Measurements from ENCODE around the gene SH3RF3. TPM values are rescaled to one million over a fixed set of nuclear protein-coding genes. Genes with fewer than 3 reads are reported as not detected.

SH3RF3 gene
- total and polyA plus RNA-seq, 10 of the 15 experiments (the other 5 are each of a cell fraction or from before 2014, with no cell fraction given): 0.08 to 8.8 (median 2.3) TPM

- BruUV-seq (replicated peaks): no TSS peak
- no peak overlapping the region for H3K27ac ChIP-seq (ENCODE audit: control insufficient read depth, insufficient read depth)
- ATAC-seq: no peak
- intact Hi-C loops (cut with micrococcal nuclease; ENCODE audit: unreplicated experiment): no loop called here
- TF ChIP-seq CBX5 (IDR thresholded peaks at IDR 0.05; ENCODE audit: low read depth): no peak
- no peak for TF ChIP-seq POLR2AphosphoS2 (IDR thresholded peaks at IDR 0.05; ENCODE audit: low read depth, low read length)
- no peaks in the 10 kb centered on the region for H4K20me1 ChIP-seq (ENCODE audit: control insufficient read depth, insufficient read depth)
- ChIA-PET SMC1A (ENCODE audit: uncharacterized antibody, unreplicated experiment) (interaction anchor here (1.0 kb wide), 1 partner anchor 10 kb away, joined by 3 read pairs; no protein-coding TSS in a partner anchor), CTCF (interaction anchor here (0.6 kb wide), 2 partner anchors 9 to 113 kb away, joined by 3 read pairs; no protein-coding TSS in a partner anchor), POLR2A (no interaction called here), RAD21 (ENCODE audit: unreplicated experiment) (no interaction called here)
- H3K79me2 ChIP-seq (ENCODE audit: control insufficient read depth, insufficient read depth, low read length): no peaks in the 10 kb centered on the region
- no peaks in the 10 kb centered on the region for H3K36me3 ChIP-seq (ENCODE audit: control insufficient read depth in 2 of 2, insufficient read depth in 2 of 2, low read length in 1 of 2)
- H3K4me3 ChIP-seq: no peak overlapping the region
- H3K9me3 ChIP-seq (replicated peaks; ENCODE audit: control insufficient read depth, insufficient read depth, low read length): no peaks in the 10 kb centered on the region
- no peak for FAIRE-seq
- H3K9ac ChIP-seq (ENCODE audit: control insufficient read depth, insufficient read depth, low read length): no peak overlapping the region
- H3K4me2 ChIP-seq (ENCODE audit: control insufficient read depth, insufficient read depth): no peak overlapping the region
- DNase-seq (ENCODE audit: low read depth, low spot score): no peak
- H3K27me3 ChIP-seq (replicated peaks in 1 of 2; ENCODE audit: control insufficient read depth in 2 of 2, insufficient read depth in 2 of 2, low read length in 1 of 2): no peaks in the 10 kb centered on the region
- no peak overlapping the region for H2AFZ ChIP-seq (ENCODE audit: control insufficient read depth, low read depth, low read length)
- WGBS (ENCODE audit: insufficient coverage, insufficient replicate concordance, low lambda C conversion rate, missing lambda C conversion rate): 71% methylated on average over 9 of the region's 9 CpGs
- no peaks in the 10 kb centered on the region for H3K4me1 ChIP-seq (ENCODE audit: control insufficient read depth, insufficient read depth, low read length)
- in situ Hi-C loops (cut with MboI): no loop called here
These were observed 137.5 kb downstream of the SH3RF3 start for GRCh38 chr2:109266496-109266895.

- FAIRE-seq (no peak), DNase-seq (ENCODE audit: low read depth, low spot score) (no peak), ATAC-seq (no peak)
- Histone ChIP-seq H3K27me3 (replicated peaks in 1 of 2; ENCODE audit: control insufficient read depth in 2 of 2, insufficient read depth in 2 of 2, low read length in 1 of 2) (no peaks in the 10 kb centered on the region), H3K4me3 (no peak overlapping the region), H3K27ac (ENCODE audit: control insufficient read depth, insufficient read depth) (no peak overlapping the region), H2AFZ (ENCODE audit: control insufficient read depth, low read depth, low read length) (no peak overlapping the region), H3K79me2 (ENCODE audit: control insufficient read depth, insufficient read depth, low read length) (no peaks in the 10 kb centered on the region), H3K9me3 (replicated peaks; ENCODE audit: control insufficient read depth, insufficient read depth, low read length) (no peaks in the 10 kb centered on the region), H3K4me2 (ENCODE audit: control insufficient read depth, insufficient read depth) (no peak overlapping the region), H3K36me3 (ENCODE audit: control insufficient read depth in 2 of 2, insufficient read depth in 2 of 2, low read length in 1 of 2) (no peaks in the 10 kb centered on the region), H3K4me1 (ENCODE audit: control insufficient read depth, insufficient read depth, low read length) (no peaks in the 10 kb centered on the region), H4K20me1 (ENCODE audit: control insufficient read depth, insufficient read depth) (no peaks in the 10 kb centered on the region), H3K9ac (ENCODE audit: control insufficient read depth, insufficient read depth, low read length) (no peak overlapping the region)
- 55% methylated on average over 16 of the region's 16 CpGs for WGBS (ENCODE audit: insufficient coverage, insufficient replicate concordance, low lambda C conversion rate, missing lambda C conversion rate)
- RAD21 ChIA-PET (ENCODE audit: unreplicated experiment): no interaction called here
- intact Hi-C loops (cut with micrococcal nuclease; ENCODE audit: unreplicated experiment) (no loop called here), in situ Hi-C loops (cut with MboI) (no loop called here)
- CTCF ChIA-PET: interaction anchor here (0.6 kb wide), 2 partner anchors 10 to 114 kb away, joined by 3 read pairs; no protein-coding TSS in a partner anchor
- SMC1A ChIA-PET (ENCODE audit: uncharacterized antibody, unreplicated experiment): interaction anchor here (1.0 kb wide), 1 partner anchor 11 kb away, joined by 3 read pairs; no protein-coding TSS in a partner anchor
- POLR2A ChIA-PET: interaction anchor here (0.6 kb wide), 1 partner anchor 59 kb away, joined by 3 read pairs; no protein-coding TSS in a partner anchor
- no TSS peak for BruUV-seq (replicated peaks)
- TF ChIP-seq ZNF687 (IDR thresholded peaks at IDR 0.05) (no peak), TAF1 (IDR thresholded peaks at IDR 0.05; ENCODE audit: borderline replicate concordance, low read depth, low read length) (no peak), SREBF1 (IDR thresholded peaks at IDR 0.05; ENCODE audit: low read length) (no peak), BHLHE40 (IDR thresholded peaks at IDR 0.05; ENCODE audit: borderline replicate concordance in 1 of 2, low read depth in 2 of 2, low read length in 1 of 2) (no peak), IRF5 (IDR thresholded peaks at IDR 0.05; ENCODE audit: borderline replicate concordance) (no peak), ATF2 (IDR thresholded peaks at IDR 0.05; ENCODE audit: low read length) (no peak)
These were observed 138.2 kb downstream of the SH3RF3 start for GRCh38 chr2:109266998-109267854.

Data from GM12878 (cell line).